Right kidney (tissue), 1 donor: Measurements from ENCODE around the gene NPPC.
"Not testable (repeated sequence)": the region's sequence is repeated elsewhere in the genome, so short reads cannot be mapped to it uniquely, and the experiment has no call there.

ENCODE experiments used
- DNase-seq: peaks from one replicate; pipeline ENCODE4 v3.0.0-alpha.2; 2016

The NPPC gene

DNA sequence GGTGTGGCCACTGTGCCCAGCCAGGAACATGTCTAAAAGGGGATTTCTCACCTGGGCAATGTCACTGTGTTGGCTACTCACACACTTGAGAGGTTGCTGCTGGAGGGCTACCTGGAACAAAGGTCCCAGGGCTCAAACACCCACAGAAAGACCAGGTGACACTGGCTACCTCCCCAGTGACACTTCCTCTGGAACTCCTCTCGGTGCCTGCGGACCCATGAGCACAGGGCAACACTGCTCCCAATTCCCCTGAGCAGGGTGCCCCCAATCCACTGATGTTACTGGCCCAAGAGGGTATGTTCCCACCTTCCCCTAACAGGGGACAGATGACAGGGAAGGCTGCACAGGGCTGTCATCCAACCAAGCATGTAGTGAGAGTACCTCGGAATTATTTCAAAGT is 5.8 kb downstream of the NPPC start:
- no peak for DNase-seq

DNA sequence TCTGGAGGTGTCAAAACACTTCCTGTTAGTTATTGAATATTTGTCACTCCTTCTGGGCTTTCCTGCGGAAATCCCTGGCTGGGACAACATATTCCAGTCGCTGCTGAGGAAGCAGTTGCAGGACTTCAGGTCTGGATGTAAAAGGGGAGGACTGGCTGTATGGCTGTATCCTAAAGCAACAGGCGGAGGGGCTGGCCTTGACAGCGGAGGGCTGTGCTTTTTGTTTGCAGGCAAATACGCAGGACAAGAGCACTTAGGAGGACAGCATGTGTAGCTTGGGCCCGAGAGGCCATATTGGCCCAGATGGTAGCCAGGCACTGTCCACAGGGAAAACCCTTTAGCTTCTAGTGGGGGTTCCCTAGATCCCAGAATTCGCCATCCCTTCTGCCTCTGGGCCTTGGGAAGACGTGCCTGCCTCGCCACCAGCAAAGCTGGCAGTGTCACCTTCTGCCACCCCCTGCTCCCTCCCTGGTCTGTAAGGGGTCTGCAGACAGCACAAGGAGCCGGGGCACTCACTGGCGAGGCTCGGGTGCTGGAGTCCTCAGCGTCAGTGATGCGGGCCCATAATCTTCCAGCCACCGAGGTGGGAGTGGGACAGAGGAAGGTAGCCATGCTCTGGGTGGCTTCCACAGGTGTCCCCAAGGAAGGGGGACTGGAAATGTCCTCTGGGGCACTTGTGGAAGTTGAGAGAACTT is 6.7 kb downstream of the NPPC start:
- no peak for DNase-seq

DNA sequence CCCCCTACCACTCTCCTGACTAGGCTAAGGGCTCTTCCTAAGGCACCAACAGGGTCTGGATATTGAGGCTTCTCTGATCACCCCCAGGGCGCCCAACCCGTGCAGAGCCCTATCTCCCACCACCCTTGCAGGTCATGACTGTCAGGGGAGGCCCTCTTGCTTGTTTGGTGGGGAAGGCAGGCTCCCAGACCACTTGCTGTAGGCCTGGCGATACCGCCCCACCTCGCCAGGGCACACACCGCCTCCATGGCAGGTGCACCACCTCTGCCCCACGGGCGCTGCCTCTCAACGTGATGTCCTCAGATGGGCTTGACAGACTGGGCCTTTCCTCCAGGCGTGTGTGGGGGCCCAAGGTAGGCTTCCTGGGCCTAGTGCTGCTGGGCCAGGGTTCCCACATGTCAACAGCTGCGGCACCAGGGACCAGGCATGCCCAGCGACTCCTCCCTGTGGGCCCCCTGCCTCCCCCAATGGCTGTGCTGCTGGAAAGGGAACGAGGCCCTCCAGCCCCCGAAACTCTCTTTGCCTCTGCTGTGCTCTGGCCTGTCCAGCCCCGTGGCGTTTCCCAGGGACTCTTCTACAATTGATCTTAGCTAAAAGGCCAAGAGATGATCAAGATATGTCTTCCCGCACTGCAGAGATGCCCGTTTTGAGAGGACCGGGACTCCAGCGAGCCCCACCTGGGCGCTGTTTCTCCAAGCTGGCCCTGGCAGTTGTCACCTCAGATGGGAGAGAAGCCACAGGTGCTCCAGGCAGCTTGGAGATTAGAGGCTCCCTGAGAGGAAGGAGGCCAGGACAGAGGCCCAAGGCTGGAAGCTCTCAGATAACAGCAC is 7.5 kb downstream of the NPPC start:
- no peak for DNase-seq

DNA sequence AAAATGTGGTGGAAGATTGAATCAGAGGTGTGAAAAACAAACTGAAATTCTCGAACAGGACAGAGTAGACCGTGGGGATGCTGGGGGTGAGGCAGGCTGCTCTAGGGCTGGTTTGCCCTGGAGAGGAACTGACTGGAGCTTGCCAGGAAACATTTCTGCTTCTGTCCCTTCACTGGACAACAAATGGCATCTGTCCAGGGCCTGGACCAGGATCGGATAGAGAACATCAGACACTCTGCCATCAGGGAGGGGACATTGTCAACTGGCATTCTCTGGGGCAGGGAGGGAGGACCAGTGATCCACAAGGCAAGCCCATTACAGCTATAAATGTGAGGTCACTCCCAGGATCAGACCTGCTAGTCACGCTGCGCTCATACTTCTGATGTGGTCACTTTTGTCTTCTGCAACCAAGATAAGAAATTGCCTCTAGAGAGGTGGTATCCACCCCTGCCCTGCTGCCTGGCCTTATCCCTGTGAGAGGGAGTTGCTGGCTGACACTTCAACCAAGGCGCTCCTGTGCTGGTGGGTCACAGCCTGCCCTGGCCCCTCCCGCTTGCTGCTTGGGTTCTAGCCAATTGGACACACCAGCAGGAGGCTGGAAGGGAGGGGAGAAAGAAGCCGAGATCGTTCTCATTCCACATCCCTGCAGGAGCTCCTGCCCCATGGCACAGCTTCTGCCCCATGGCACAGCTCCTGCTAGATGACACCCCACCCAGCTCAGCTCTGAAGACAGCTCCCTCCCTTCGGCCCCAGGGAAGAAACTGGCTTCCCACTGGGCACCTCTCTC is 8.7 kb downstream of the NPPC start:
- no peak for DNase-seq

DNA sequence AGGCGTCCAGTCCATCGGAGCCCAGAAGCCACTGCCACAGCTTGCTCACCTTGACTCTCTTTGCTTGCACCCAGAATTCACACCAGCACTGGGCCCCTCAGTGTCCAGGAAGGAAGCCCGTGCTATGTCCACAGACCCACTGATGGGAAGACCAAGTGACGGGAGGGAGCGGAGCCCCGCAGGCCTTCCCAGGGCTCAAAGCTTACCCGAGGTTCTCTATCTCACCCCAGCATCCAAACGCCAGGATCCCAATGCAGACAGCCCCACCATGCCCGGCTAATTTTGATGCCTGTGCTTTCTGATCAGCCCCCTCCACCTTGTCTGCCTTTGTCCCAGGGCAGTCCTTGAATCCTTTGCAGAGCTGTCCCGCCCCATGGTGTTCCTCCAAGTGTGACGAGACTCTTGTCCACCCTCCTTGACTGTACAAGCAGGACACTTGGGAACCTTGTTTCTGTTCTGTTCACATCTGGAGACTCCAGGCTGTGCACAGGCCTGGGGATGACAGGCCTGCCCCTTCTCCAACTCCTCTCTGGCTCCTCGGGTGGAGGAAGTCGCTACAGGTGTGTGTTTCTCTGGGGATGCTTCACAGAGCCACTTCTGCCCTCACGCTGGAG is 12.0 kb downstream of the NPPC start:
- DNase-seq: no peak

DNA sequence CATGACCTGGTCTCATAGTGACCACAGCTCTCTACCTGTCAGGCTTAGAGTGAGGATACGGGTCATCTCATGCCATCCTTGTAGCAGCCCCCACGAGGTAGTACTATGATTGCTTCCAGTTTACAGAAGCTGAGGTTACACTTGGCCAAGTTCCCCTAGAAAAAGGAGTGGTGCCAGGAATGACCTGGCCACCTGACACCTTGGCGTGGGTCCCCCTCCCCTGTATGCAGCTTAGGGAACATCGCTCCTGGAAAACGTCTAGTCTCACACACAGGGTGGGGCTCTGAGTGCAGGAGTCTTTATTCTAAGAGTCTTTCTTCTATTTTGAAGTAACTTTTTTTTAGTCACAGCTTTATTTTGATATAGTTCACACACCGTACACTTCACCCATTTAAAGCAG is 14.8 kb downstream of the NPPC start:
- DNase-seq: no peak

DNA sequence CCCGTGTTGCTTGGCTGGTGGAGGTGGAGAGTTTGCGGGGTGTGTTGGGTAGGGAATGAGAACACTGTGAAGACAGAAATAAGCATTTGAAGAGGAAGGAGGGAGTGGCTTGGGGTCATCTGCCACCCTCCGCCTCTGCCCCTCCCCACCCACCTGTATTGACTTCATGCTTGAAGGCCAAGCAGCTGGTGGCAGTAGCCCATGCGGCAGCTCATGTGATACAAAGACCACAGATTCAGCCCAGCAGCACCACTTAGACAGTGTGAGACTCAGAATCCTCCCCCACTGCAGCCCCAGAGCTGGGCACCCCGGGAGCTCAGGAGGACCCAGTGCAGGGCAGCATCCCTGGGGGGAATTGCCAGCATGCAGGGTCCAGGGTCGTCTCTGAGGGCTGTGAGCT is 15.4 kb downstream of the NPPC start:
- DNase-seq: no peak

DNA sequence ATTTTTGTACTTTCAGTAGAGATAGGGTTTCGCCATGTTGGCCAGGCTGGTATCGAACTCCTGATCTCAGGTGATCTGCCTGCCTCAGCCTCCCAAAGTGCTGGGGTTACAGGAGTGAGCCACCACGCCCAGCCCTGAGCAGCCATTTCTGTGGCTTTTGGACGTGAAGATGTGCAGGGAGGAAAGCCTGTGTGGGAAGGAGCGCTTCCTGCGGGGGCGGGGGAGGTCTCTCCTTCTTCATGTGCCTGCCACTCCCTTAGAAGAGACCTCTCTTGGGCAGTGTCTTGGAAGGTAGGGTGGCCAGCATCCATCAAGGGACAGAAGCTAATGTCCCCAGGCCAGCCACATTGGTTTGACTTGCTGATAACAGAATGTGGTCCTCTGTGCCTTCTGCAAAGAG is 16.0 kb downstream of the NPPC start:
- DNase-seq: not testable (repeated sequence)

DNA sequence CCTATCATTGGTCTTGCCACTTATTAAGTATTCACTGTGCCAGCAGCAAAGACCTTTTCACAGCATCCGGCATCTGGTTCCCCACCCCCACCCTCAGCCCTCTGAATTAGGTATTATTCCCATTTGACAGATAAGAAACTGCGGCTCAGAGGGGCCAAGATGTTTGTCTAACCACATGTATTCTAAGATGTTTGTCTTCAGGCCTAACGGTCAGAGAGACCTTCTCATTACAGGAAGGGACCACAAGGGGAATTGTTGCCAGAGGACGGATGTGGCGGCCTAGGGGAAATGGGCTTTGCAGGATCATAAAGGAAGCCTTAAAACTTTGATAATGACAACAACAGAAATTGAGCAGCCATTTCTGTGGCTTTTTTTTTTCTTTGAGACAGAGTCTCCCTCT is 16.6 kb downstream of the NPPC start:
- no peak for DNase-seq

DNA sequence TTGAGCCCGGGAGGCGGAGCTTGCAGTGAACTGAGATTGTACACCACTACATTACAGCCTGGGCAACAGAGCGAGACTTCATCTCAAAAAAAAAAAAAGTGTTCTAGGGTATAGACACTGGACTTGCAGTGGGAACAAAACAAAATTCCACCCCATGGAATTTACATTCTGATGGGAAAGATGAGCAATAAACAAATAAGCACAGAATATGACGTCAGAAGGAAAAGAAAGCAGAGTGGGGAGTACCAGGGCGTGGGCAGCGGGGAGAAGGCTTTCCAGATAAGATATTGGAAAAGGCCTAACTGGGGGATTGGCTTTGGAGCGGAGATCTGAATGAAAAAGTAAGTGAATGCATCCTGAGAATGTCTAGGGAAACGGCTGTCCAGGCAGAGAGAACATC is 17.6 kb downstream of the NPPC start:
- DNase-seq: no peak

DNA sequence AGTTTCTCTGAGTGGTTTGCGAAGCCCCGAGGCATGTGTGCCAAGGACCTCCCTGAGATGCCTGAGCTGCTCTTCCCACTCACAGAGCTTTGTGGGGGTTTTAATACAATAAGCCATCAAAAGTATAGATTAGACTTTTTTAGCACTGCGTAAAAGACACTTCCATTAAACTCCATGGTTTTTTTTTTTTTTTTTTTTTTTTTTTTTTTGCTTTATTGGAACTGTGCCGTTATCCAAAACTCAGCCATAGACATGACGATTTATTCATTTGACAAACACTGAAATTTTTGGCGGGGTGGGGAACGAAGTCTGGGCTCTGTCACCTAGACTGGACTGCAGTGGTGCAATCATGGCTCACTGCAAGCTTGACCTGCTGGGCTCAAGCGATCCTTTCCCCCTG is 18.4 kb downstream of the NPPC start:
- no peak for DNase-seq

DNA sequence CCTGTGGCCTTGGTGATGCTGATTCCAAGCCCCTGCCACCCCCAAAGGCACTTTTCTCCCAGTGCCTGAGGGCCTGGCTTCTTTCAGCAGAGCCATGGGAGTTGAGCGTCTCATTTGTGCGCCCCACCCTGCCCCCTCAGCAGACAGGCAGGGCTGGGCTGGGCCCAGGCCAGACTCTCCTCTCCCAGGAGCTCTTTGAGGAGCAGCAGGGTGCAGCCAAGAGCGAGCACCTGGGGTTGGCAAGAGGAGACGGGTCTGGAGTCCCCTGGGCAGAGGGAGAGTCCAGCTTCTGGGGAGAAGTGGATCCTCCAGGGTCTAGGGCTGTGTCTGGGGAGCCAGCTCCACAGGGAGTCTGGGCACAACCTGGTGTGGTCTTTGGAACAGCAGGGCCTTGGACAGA is 21.2 kb downstream of the NPPC start:
- DNase-seq: no peak

DNA sequence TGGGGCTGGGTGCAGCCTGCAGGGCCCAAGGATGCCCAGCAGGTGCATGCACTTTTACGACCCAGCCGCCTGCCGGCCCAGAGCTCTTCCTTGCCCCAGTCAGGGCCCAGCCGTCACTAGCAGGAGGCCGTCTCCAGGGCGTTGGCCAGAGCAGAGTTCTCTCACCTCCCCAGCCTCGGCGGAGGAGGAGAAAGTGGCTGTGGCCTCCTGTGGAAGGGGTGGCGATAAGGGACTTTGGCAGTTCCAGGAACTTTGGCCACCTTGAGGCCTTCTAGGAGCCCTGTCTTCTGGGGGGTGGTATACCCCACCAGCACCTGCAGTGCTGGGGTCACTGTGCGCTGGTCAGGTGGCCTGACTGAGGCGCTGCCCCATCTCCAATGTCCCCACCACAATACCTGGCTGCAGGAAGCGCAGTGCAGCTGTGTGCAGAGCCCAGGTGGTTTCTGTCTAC is 22.0 kb downstream of the NPPC start:
- DNase-seq: no peak

DNA sequence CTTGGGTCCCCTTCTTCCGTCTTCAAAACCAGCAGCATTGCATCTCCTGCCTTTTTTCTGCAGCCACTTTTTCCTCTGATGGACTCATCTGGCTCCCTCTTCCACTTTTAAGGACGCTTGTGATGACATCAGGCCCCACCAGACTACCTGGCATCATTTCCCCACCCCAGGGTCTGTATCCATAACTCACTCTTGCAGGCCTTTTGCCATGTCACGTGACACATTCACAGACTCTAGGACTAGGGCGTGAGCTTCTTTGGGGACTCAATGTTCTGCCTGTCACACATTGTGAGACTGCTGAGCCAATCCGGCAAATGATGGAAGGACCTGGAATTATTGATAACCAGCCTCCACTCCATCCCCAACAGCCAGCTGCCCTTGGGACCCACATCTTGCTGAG is 23.6 kb downstream of the NPPC start:
- no peak for DNase-seq

DNA sequence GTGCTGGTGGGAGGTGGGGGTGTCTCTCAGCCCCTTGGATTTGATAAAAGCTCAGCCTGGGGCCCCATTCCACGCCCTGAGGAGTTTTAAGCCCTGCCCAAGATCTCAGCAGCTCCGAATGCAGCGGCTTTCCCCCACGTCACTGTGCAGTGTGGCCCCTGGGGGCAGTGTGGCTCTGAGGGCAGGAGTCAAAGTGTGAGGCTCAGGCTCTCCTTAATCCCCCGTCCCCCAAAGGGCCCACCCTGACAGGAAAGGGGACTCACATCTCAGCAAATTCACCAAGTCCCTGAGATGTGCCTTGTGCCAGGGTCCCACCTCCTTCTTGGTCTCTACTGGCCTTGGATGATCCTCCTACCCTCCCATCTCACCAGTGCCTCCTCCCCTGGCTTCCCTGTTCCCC is 25.2 kb downstream of the NPPC start:
- no peak for DNase-seq

DNA sequence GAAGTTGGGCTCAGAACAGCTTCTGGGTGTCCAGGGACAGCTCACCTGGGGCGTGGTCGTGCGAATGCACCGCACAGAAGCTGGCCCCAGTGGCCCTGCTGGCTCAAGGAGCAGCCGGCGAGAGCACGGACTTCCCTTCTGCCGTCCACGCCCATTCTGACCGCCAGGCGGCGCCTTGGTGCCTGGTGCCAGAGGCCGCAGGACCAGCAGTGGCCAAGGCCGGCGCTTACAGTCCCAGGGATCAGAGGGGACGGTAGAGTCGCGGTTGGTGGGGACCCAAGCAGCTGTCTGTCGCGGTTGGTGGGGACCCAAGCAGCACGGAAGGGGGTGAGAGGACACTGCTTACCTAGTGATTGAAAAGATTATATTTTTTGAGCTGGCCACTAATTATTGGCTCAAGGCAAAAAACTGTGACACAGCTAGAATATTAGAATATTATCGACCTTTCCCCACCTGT is 25.7 kb downstream of the NPPC start:
- DNase-seq: no peak

DNA sequence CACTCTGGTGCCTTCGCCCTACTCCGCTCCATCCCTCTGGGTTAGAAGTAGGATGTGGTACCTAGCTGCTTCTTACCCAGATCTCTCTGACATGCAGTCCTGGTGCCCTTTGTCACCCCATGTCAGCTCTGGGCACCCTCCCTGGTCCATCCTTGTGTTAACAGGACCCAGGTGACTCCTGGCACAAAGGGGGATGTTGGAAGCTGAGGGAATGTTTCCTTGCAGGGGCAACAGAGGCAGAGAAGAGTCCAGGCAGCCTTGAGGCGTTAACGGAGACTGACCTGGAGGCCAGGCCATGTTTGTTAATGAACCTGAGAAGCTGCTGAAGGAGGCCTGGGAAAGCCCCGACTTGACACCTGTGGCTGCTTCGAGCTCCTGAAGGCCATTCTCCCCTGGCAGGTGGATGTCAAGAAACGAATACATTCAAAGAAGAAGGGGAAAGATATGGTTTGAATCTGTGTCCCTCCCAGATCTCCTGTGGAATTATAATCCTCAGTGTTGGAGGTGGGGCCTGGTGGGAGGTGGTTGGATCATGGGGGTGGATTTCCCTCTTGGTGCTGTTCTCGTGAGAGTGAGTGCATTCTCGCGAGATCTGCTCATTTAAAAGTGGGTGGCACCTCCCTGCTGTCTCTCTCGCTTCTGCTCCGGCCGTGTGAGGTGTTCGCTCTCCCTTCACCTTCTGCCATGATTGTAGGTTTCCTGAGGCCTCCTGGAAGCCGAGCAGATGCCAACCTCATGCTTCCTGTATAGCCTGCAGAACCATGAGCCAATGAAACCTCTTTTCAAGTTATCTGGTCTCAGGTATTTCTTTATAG is 31.4 kb downstream of the NPPC start:
- no peak for DNase-seq

DNA sequence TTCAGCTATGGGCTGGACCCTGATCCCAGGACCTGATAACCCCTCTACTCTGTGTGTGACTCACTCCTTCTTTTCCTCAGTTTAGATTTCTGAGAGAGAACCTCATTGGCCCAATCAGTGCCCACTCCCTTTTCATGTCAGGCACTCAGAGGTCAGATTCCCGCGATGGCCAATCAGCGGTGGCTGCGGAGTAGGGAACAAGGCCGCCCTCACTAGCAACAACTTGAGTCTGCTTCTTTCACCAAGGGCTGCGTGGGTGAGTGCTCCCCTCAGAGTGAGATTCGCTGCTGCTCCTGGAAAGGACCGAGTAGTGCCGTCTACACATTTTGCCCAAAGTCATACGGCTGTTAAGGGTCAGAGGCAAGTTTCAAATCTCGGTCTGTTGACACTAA is 34.7 kb downstream of the NPPC start:
- no peak for DNase-seq

DNA sequence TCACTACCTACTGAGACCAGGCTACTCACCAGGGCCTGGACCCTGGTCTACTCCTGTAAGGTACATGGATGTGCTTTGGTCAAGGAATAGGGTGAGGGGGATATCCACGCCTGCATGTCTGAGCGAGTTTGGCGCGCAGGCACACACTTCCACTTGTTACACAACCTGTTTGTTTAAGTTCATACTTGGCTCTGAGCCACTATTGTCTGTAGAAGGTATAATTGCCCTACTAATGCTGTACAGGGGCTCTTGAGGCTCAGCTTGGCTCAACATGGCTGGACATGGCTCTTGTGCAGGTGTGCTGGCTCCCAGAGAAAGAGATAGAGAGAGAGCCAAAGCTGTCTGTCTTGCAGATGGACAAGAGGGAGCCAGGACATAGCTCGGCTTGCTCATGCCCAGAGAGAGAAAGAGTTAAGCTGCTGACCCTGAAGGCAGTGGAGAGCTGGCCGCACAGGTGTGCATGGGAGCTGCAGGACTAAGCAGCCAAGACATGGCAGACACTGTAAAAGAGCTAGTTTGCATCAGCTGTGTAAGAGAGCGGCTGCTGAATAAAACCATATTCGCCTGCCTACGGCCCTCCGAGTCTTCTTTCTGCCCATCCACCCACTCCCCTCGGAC is 35.2 kb downstream of the NPPC start:
- no peak for DNase-seq

DNA sequence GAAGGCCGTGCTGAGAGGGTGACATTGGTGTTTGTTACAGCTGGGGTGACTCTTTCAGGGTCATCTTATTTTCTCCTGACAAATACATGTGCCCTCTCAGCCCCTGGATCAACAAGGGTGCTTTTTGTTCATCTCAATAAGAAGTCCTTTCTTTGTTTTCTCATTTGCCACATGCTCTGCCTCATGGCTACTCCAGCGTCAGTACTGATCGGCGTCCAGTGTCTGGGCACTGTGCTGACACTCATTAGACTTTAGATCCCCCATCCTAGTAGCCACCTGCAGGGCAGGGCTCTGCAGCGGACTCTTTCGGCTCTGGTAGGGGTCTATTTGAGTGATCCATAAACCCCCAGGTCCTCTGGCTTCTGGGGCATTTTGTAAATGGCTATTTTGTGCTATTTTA is 38.4 kb downstream of the NPPC start:
- no peak for DNase-seq

DNA sequence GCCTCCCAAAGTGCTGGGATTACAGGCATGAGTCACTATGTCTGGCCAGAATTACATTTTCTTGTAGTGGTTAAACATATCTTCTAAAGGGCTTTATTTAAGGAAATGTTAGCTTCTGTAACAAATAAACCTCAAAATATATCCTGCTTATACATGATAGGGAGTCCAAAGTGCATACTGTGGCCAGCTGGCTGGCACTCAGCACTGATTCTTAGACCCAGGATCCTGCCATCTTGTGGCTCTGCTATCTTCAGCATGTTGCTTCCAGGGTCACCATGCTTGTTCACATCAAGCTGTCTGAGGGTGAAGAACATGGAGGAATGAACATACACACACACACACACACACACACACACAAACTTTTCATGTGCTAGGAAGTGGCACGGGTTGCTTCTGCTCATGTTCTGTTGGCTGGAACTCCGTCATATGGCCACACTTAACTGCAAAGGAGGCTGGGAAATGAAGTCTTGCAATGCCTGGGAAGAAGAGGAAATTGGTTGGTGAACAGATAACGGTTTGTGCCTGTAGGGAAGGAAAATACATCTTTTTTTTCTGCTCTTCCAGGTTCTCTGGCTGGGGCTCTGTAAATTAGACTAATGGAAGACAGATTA is 40.0 kb downstream of the NPPC start:
- DNase-seq: no peak
